Measurements from ENCODE around the gene ARID3C.
"Not testable (repeated sequence)": the region's sequence is repeated elsewhere in the genome, so short reads cannot be mapped to it uniquely, and the experiment has no call there.

ARID3C gene

GRCh38 chr9:34650816-34651215 lies 21.9 kb upstream of the ARID3C start:
- H3K9ac ChIP-seq (ENCODE audit: low read depth, low read length) = peak overlapping the region; percentile 81
- H3K9me3 ChIP-seq (replicated peaks; ENCODE audit: low read length) = no peaks in the 10 kb centered on the region
- H3K27me3 ChIP-seq (ENCODE audit: control insufficient read depth, insufficient read depth, low read length) = no peaks in the 10 kb centered on the region
- H3K4me1 ChIP-seq (ENCODE audit: control insufficient read depth, insufficient read depth, low read length) = peaks cover 58% of the 10 kb centered on the region
- H3K36me3 ChIP-seq (ENCODE audit: insufficient read depth, low read length) = peaks cover 20% of the 10 kb centered on the region
- peak overlapping the region; percentile 96 for H3K4me2 ChIP-seq (ENCODE audit: low read length)
- H3K4me3 ChIP-seq (ENCODE audit: low read length) = peak overlapping the region; percentile 71

DNA sequence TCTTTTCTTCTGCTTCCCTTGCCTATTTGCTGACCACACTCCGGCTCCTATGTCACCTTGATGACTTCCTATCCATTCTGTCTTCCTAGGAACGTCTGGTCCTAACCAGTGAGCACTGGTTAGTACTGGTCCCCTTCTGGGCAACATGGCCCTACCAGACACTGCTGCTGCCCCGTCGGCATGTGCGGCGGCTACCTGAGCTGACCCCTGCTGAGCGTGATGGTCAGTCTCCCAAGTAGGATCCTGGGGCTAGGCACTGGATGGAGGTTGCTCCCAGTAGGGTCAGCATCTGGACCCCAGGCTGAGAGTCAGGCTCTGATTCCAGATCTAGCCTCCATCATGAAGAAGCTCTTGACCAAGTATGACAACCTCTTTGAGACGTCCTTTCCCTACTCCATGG lies 19.8 kb upstream of the ARID3C start:
- Histone ChIP-seq H3K9me3 (replicated peaks; ENCODE audit: low read length) (no peaks in the 10 kb centered on the region), H3K36me3 (ENCODE audit: insufficient read depth, low read length) (peaks cover 20% of the 10 kb centered on the region), H3K4me1 (ENCODE audit: control insufficient read depth, insufficient read depth, low read length) (peaks cover 45% of the 10 kb centered on the region), H3K9ac (ENCODE audit: low read depth, low read length) (no peak overlapping the region), H3K4me2 (ENCODE audit: low read length) (no peak overlapping the region), H3K27me3 (ENCODE audit: control insufficient read depth, insufficient read depth, low read length) (no peaks in the 10 kb centered on the region), H3K4me3 (ENCODE audit: low read length) (no peak overlapping the region)

DNA sequence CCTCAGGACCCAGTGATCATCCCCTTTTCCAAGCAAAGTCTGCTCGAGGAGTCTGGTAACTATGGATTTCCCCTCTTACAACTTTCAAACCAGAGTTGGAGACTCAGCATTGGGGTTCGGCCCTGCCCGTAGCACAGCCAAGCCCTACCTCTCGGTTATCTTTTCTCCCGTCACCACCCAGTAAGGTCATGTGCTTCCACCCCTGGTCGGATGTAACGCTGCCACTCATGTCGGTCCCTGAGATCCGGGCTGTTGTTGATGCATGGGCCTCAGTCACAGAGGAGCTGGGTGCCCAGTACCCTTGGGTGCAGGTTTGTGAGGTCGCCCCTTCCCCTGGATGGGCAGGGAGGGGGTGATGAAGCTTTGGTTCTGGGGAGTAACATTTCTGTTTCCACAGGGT lies 18.8 kb upstream of the ARID3C start:
- H3K4me3 ChIP-seq (ENCODE audit: low read length) = peak overlapping the region; percentile 93
- H3K4me1 ChIP-seq (ENCODE audit: control insufficient read depth, insufficient read depth, low read length) = peaks cover 35% of the 10 kb centered on the region
- H3K36me3 ChIP-seq (ENCODE audit: insufficient read depth, low read length) = peaks cover 20% of the 10 kb centered on the region
- H3K9ac ChIP-seq (ENCODE audit: low read depth, low read length) = peak overlapping the region; percentile 92
- H3K4me2 ChIP-seq (ENCODE audit: low read length) = peak overlapping the region; percentile 96
- no peaks in the 10 kb centered on the region for H3K9me3 ChIP-seq (replicated peaks; ENCODE audit: low read length)
- no peaks in the 10 kb centered on the region for H3K27me3 ChIP-seq (ENCODE audit: control insufficient read depth, insufficient read depth, low read length)

DNA sequence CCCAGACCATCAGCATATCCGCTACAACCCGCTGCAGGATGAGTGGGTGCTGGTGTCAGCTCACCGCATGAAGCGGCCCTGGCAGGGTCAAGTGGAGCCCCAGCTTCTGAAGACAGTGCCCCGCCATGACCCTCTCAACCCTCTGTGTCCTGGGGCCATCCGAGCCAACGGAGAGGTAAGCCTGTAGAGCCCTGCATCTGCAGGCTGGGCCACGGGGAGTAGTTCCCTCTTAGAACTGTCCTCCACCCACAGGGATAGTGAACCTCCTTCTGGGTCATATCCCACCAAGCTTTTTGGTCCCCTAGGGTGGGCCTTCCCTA lies 18.2 kb upstream of the ARID3C start:
- Histone ChIP-seq H3K4me2 (ENCODE audit: low read length) (peak overlapping the region; percentile 96), H3K4me1 (ENCODE audit: control insufficient read depth, insufficient read depth, low read length) (peaks cover 29% of the 10 kb centered on the region), H3K36me3 (ENCODE audit: insufficient read depth, low read length) (peaks cover 20% of the 10 kb centered on the region), H3K9me3 (replicated peaks; ENCODE audit: low read length) (no peaks in the 10 kb centered on the region), H3K27me3 (ENCODE audit: control insufficient read depth, insufficient read depth, low read length) (no peaks in the 10 kb centered on the region), H3K9ac (ENCODE audit: low read depth, low read length) (peak overlapping the region; percentile 92), H3K4me3 (ENCODE audit: low read length) (peak overlapping the region; percentile 93)

DNA sequence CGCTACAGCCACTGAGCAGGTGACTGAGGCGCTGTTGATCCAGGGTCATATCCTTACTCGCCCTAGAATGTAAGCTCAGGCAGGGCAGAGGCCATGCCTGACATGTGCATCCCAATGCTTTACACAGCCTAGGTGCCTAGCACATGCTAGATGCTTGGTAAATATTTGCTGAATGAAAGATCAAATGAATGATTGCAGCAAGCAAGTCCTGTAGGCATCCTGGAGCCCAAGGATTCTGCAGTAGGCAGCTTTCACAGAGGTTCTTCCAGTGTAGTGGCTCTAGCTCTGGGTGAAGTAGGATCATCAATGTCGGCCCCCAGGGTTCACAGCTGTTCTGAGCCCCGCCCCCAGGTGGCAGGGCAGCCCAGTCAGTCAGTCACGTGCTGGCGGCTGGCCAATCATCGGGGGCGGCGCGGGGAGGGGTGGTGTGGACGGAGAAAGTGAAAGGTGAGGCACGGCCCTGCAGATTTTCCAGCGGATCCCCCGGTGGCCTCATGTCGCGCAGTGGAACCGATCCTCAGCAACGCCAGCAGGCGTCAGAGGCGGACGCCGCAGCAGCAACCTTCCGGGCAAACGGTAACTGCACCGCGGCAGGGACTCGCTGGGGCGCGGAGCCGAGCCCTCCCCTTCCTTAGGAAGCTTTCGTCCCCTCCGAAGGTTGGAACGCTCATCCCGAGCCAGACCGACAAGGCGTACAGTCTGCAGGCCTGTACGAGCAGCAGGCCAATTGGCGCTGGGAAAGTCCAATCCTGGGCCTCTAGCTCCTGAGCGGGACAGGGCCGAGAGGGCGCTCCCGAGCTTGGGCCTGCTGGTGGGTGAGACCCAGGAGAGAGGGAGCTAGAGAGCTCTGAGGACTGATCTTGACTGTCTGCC lies 17.6 kb upstream of the ARID3C start, which contains the start of gene GALT:
Gene GALT, plus strand, starts transcription at position 465 of the 873 bp plus-strand sequence. Its CDS starts 30 bp downstream, at position 495.
- H3K4me1 ChIP-seq (ENCODE audit: control insufficient read depth, insufficient read depth, low read length) = peaks cover 23% of the 10 kb centered on the region
- H3K4me2 ChIP-seq (ENCODE audit: low read length) = peak within 1 kb of the TSS; percentile 96
- peak within 1 kb of the TSS; percentile 92 for H3K9ac ChIP-seq (ENCODE audit: low read depth, low read length)
- H3K4me3 ChIP-seq (ENCODE audit: low read length) = peak within 1 kb of the TSS; percentile 93
- peaks cover 20% of the 10 kb centered on the region for H3K36me3 ChIP-seq (ENCODE audit: insufficient read depth, low read length)
- no peaks in the 10 kb centered on the region for H3K9me3 ChIP-seq (replicated peaks; ENCODE audit: low read length)
- no peaks in the 10 kb centered on the region for H3K27me3 ChIP-seq (ENCODE audit: control insufficient read depth, insufficient read depth, low read length)

DNA sequence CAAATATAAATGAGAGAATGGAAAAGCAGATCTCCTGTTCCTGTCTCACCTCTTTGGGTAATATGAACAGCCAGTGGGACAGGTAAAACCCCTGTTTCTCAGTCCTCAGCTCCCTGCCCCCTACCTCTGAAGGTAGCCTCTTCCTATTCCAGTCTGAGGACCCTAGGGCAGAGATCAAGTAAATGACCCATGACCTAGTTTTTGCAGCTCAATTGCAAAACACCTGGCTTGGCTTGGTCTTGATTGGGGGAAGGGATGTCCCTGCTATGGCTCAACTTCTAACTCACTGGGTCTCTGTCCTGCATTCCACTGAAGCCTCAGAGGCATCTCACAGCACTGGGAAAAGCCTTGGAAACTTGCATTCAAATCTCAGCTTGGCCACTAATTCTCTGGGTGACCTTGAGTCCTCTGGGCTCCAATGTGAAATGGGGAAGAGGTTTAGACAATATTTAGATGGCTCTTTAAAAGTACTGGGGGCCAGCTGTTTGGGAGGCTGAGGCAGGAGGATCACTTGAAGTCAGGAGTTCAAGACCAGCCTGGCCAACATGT lies 16.0 kb upstream of the ARID3C start:
- Histone ChIP-seq H3K36me3 (ENCODE audit: insufficient read depth, low read length) (peaks cover 20% of the 10 kb centered on the region), H3K9ac (ENCODE audit: low read depth, low read length) (no peak overlapping the region), H3K4me1 (ENCODE audit: control insufficient read depth, insufficient read depth, low read length) (peaks cover 15% of the 10 kb centered on the region), H3K9me3 (replicated peaks; ENCODE audit: low read length) (no peaks in the 10 kb centered on the region), H3K27me3 (ENCODE audit: control insufficient read depth, insufficient read depth, low read length) (no peaks in the 10 kb centered on the region), H3K4me2 (ENCODE audit: low read length) (no peak overlapping the region), H3K4me3 (ENCODE audit: low read length) (no peak overlapping the region)

GRCh38 chr9:34642679-34643078 lies 13.8 kb upstream of the ARID3C start:
- Histone ChIP-seq H3K9me3 (replicated peaks; ENCODE audit: low read length) (no peaks in the 10 kb centered on the region), H3K4me1 (ENCODE audit: control insufficient read depth, insufficient read depth, low read length) (peaks cover 18% of the 10 kb centered on the region), H3K36me3 (ENCODE audit: insufficient read depth, low read length) (no peaks in the 10 kb centered on the region), H3K27me3 (ENCODE audit: control insufficient read depth, insufficient read depth, low read length) (no peaks in the 10 kb centered on the region), H3K4me3 (ENCODE audit: low read length) (no peak overlapping the region), H3K4me2 (ENCODE audit: low read length) (no peak overlapping the region), H3K9ac (ENCODE audit: low read depth, low read length) (no peak overlapping the region)

- Histone ChIP-seq H3K36me3 (ENCODE audit: insufficient read depth, low read length) (peaks cover 11% of the 10 kb centered on the region), H3K4me1 (ENCODE audit: control insufficient read depth, insufficient read depth, low read length) (peaks cover 23% of the 10 kb centered on the region)
- not testable (repeated sequence) for H3K27me3 ChIP-seq (ENCODE audit: control insufficient read depth, insufficient read depth, low read length); H3K9ac ChIP-seq (ENCODE audit: low read depth, low read length); H3K4me2 ChIP-seq (ENCODE audit: low read length); H3K9me3 ChIP-seq (replicated peaks; ENCODE audit: low read length); H3K4me3 ChIP-seq (ENCODE audit: low read length)
Observed at GRCh38 chr9:34639322-34639721, 10.5 kb upstream of the ARID3C start.

DNA sequence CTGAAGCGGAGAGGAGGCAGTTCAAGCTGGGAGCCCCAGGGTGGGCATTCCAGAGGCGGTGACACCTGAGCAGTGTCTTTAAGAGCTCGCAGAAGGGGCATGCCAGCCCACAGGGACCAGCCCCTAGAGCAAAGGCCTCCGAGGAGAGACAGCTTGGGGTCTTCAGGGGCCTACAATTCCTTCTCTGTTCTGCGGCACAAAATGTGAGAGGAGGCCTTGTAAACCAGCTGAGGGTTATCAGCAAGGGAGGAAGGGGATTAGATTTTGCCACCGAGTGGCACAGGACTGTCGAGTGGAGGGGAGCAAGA lies 9.2 kb upstream of the ARID3C start:
- peak overlapping the region; percentile 87 for H3K9ac ChIP-seq (ENCODE audit: low read depth, low read length)
- H3K27me3 ChIP-seq (ENCODE audit: control insufficient read depth, insufficient read depth, low read length) = no peaks in the 10 kb centered on the region
- H3K4me1 ChIP-seq (ENCODE audit: control insufficient read depth, insufficient read depth, low read length) = peaks cover 23% of the 10 kb centered on the region
- H3K4me3 ChIP-seq (ENCODE audit: low read length) = peak overlapping the region; percentile 90
- H3K36me3 ChIP-seq (ENCODE audit: insufficient read depth, low read length) = peaks cover 11% of the 10 kb centered on the region
- H3K9me3 ChIP-seq (replicated peaks; ENCODE audit: low read length) = no peaks in the 10 kb centered on the region
- peak overlapping the region; percentile 98 for H3K4me2 ChIP-seq (ENCODE audit: low read length)

GRCh38 chr9:34637356-34638137 lies 8.7 kb upstream of the ARID3C start, which contains the start of gene SIGMAR1:
Gene SIGMAR1, minus strand, starts transcription at chr9:34637787. Its CDS starts 90 bp downstream, at chr9:34637697.
- peaks cover 11% of the 10 kb centered on the region for H3K36me3 ChIP-seq (ENCODE audit: insufficient read depth, low read length)
- H3K27me3 ChIP-seq (ENCODE audit: control insufficient read depth, insufficient read depth, low read length) = no peaks in the 10 kb centered on the region
- peak within 1 kb of the TSS; percentile 87 for H3K9ac ChIP-seq (ENCODE audit: low read depth, low read length)
- H3K4me2 ChIP-seq (ENCODE audit: low read length) = peak within 1 kb of the TSS; percentile 98
- H3K4me3 ChIP-seq (ENCODE audit: low read length) = peak within 1 kb of the TSS; percentile 90
- H3K9me3 ChIP-seq (replicated peaks; ENCODE audit: low read length) = no peaks in the 10 kb centered on the region
- peaks cover 23% of the 10 kb centered on the region for H3K4me1 ChIP-seq (ENCODE audit: control insufficient read depth, insufficient read depth, low read length)

DNA sequence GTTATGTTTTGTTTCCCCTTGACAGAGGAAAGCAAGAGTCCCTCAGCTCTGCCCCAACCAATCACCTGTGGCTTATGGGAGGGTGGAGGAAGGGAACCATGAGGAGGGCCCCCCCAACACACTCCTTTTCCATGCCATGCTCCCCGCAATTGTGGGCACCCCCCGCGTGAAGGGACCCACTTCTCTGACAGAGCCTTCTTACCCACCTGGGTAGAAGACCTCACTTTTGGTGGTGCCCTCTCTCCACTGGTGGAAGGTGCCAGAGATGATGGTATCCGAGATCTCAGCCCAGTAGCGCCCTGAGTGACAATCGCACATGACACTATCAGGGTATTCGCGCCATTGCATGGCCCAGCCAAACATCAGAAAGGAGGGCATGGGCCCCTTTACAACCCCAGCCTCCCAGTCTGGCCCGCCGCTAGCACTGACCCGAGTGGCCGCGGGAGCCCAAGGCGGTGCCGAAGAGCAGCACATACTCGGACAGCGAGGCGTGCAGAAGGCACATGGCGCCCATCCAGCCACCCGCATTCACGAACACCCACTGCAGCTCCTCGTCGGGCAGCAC lies 8.0 kb upstream of the ARID3C start:
- Histone ChIP-seq H3K4me1 (ENCODE audit: control insufficient read depth, insufficient read depth, low read length) (peaks cover 23% of the 10 kb centered on the region), H3K36me3 (ENCODE audit: insufficient read depth, low read length) (peaks cover 11% of the 10 kb centered on the region), H3K9ac (ENCODE audit: low read depth, low read length) (peak overlapping the region; percentile 87), H3K27me3 (ENCODE audit: control insufficient read depth, insufficient read depth, low read length) (no peaks in the 10 kb centered on the region), H3K4me3 (ENCODE audit: low read length) (peak overlapping the region; percentile 90), H3K4me2 (ENCODE audit: low read length) (peak overlapping the region; percentile 98), H3K9me3 (replicated peaks; ENCODE audit: low read length) (no peaks in the 10 kb centered on the region)

All from skeletal muscle satellite cell (primary cell).